Right kidney (tissue), 9 donors: Measurements from ENCODE around the gene AACS.
A peak's percentile ranks its signal among the peaks of the same experiment; 100 is the strongest.
"Not testable (repeated sequence)": the region's sequence is repeated elsewhere in the genome, so short reads cannot be mapped to it uniquely, and the experiment has no call there.

Experiments
- DNase-seq: peaks from one replicate; pipeline ENCODE4 v3.0.0-alpha.2; 2016
- long read RNA-seq, 8 donors: transcript quantifications; one replicate each; lab custom pipeline, GENCODE V29; 2026

AACS gene
- long read RNA-seq, donor 1, transcript AACS-201 (18 exons, 3,316 nt), result major isoform, 7 of 7 reads
- long read RNA-seq, donor 1, partial matches to known transcripts, result 0 of 7 reads
- long read RNA-seq, donor 1, other reads (novel, unspliced or antisense), result 0 of 7 reads
- long read RNA-seq, donor 2, transcript AACS-201 (18 exons, 3,316 nt), result major isoform, 6 of 6 reads
- long read RNA-seq, donor 2, partial matches to known transcripts, result 0 of 6 reads
- long read RNA-seq, donor 2, other reads (novel, unspliced or antisense), result 0 of 6 reads
- long read RNA-seq, donor 3, partial matches to known transcripts, result 0 of 1 reads
- long read RNA-seq, donor 3, other reads (novel, unspliced or antisense), result 0 of 1 reads
- long read RNA-seq, donor 4, partial matches to known transcripts, result 0 of 3 reads
- long read RNA-seq, donor 4, other reads (novel, unspliced or antisense), result 0 of 3 reads
- long read RNA-seq, donor 5, transcript AACS-201 (18 exons, 3,316 nt), result major isoform, 6 of 6 reads
- long read RNA-seq, donor 5, partial matches to known transcripts, result 0 of 6 reads
- long read RNA-seq, donor 5, other reads (novel, unspliced or antisense), result 0 of 6 reads
- long read RNA-seq, donor 6, partial matches to known transcripts, result 0 of 2 reads
- long read RNA-seq, donor 6, other reads (novel, unspliced or antisense), result 0 of 2 reads
- long read RNA-seq, donor 7, full-length matches to known transcripts, result 6 of 6 reads
- long read RNA-seq, donor 7, partial matches to known transcripts, result 0 of 6 reads
- long read RNA-seq, donor 7, other reads (novel, unspliced or antisense), result 0 of 6 reads
- long read RNA-seq, donor 8, partial matches to known transcripts, result 0 of 3 reads
- long read RNA-seq, donor 8, other reads (novel, unspliced or antisense), result 0 of 3 reads

- DNase-seq, result peak; percentile 92
Observed at GRCh38 chr12:125065021-125065918, at the start of gene AACS. TSS of gene AACS (plus strand) at chr12:125065435. CDS start at chr12:125065585, 150 bp downstream.

GRCh38 chr12:125015680-125016310, 49.4 kb upstream of the AACS start:
- DNase-seq, result no peak

- no peak for DNase-seq
Observed at GRCh38 chr12:125017801-125018200, 47.4 kb upstream of the AACS start.

GRCh38 chr12:125018356-125018755, 46.9 kb upstream of the AACS start:
- DNase-seq, result no peak

DNA sequence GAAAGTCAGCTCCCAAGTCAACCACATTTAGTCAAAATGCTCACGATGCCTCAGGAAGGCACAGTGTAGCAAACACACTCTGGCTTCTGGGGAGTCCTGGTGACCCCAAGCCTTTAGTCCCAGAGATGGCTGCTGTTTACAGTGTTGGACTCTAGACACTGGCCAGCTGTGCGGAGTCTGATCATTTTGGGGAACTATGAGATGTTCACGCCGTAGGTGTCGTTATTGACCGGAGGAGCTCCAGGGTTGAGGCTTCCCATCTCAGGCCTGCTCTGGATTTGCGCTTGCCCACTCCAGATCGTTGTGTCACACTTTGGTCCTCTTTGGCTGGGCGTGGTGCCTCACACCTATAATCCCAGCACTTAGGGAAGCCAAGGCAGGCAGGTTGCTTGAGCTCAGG, 44.1 kb upstream of the AACS start:
- no peak for DNase-seq

DNA sequence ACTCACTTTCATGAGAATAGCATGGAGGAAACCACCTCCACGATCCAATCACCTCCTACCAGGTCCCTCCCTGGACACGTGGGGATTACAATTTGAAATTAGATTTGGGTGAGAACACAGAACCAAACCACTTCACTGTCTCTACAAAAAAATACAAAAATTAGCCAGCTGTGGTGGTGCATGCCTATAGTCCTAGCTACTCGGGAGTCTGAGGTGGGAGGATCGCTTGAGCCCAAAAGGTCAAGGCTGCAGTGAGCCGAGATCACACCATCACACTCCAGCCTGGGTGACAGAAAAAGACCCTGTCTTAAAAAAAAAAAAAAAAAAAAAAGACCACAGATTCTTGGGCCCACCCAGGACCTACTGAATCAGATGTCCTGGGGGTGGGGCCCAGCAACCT, 43.5 kb upstream of the AACS start:
- no peak for DNase-seq

DNA sequence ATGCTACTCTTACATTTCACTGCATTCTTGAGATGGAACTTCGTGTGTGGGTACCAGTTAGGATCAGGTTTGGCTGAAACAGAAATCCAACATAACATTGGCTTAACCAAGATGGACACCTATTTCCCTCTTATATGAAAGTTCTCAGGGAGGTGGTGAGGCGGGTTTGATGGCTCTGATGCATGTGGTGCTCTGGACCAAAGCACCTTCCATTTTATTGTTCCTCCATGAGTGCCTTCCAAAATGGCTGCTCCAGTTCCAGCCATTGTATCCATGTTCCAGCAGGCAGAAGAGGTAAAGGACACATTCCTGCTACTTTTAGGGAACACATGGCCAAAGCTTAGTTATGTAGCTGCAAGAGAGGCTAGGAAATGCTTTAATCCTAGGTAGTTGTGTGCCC, 42.2 kb upstream of the AACS start:
- no peak for DNase-seq

DNA sequence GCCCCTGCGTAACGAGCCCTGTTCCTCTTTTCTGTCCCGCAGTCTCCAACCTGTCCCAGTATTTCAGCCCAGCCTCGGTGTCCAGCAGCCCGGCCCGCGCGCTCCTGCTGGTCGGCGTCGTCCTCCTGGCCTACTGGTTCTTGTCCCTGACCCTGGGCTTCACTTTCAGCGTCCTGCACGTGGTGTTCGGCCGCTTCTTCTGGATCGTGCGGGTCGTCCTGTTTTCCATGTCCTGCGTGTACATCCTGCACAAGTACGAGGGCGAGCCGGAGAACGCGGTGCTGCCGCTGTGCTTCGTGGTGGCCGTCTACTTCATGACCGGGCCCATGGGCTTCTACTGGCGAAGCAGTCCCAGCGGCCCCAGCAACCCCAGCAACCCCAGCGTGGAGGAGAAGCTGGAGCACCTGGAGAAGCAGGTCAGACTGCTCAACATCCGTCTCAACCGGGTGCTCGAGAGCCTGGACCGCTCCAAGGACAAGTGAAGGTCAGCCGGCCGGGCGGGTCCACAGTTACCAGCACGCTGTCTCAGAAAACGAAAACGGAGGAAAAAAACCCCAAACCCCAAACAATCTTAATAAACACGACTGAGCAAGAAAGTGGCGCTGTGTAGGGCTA, 40.2 kb upstream of the AACS start:
- DNase-seq, result no peak

DNA sequence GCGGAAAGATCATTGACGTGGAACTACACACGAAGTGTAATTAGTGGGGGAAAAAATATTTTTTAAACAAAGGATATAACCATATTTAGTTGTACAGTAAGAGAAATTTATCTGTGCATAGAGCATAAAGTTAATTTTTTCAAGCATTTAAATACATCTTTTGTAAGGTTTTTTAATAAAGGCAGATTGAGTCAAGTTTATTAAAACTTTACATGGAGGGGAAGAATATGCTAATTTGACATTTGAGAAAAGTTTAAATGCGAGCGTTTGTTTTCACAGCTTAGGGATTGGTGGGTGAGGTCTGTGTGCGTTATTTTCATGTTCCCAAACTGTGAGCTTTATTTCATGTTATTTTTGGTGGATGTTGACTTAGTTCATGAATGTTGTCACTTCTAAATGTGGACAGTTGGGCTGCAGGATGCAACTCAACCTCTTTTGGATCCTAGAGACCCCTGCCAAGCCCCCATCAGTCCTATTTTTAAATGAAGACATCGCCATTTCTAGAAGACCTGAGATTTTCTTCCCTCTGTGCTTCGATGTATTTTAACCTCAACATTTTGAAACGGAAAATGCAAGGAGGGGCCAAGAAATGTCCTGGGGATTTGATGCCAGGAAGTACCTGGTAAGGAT, 39.5 kb upstream of the AACS start:
- DNase-seq, result no peak

- DNase-seq, result no peak
Observed at GRCh38 chr12:125028106-125028505, 37.1 kb upstream of the AACS start.

DNA sequence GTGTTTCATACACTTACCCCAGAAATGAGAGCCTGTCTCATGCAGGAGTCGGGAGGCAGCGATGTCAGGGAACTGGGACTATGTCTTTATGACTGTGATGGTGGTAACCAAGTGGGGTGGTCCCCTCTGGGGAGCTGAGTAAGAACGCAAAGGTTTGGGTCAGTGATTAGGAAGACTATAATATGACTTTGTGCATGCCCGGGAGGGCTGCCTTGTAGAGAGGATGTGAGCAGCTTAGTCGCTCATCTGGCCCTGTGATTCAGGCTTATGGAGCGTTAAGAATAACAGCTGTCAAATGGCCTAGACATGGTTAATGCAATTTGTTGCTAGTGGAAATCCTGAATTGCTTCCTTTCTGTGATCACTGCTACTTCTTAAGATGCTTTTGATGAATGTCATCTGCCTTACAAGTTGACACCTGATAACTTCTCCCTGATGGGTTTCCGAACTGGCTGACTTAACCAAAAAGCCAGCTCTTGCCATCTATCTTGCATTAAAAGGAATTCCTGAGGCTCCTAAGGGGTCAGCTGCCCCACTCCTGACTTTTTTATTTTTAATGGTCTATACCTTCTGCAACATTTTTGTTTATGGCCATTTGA, 35.4 kb upstream of the AACS start:
- DNase-seq, result no peak

- DNase-seq, result not testable (repeated sequence)
Observed at GRCh38 chr12:125031471-125031870, 33.8 kb upstream of the AACS start.

- DNase-seq, result no peak
Observed at GRCh38 chr12:125032466-125033152, 32.6 kb upstream of the AACS start.

GRCh38 chr12:125033288-125033687, 31.9 kb upstream of the AACS start:
- DNase-seq, result no peak

DNA sequence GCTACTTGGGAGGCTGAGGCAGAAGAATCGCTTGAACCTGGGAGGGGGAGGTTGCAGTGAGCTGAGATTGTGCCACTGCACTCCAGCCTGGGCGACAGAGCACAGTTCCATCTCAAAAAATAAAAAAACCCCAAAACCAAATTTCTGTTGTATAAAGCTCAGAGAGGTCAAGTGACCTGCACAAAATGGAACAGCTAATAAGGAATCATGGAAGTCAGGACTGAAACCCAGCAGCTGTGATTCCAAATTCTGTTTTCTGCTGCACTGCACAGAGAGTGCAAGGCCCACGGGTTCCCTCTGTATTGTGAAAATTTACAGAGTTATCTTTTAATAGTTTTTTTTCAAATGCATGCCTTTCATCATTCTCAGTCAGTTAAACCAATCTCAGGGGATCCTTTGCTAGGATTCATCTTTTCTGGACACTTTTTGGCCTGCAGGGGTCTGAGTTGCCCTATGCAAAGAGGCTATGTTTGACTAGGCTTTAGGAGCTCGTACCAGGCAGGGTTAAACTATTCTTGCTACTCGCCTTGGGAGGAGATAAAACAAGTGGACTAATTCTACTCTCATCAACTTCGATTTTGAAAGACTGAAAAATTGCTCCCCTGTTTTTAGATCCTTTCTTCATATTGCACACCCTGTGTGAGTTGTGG, 26.1 kb upstream of the AACS start:
- no peak for DNase-seq

GRCh38 chr12:125049093-125049458, 16.2 kb upstream of the AACS start:
- DNase-seq, result no peak

- no peak for DNase-seq
Observed at GRCh38 chr12:125050446-125050845, 14.8 kb upstream of the AACS start.

DNA sequence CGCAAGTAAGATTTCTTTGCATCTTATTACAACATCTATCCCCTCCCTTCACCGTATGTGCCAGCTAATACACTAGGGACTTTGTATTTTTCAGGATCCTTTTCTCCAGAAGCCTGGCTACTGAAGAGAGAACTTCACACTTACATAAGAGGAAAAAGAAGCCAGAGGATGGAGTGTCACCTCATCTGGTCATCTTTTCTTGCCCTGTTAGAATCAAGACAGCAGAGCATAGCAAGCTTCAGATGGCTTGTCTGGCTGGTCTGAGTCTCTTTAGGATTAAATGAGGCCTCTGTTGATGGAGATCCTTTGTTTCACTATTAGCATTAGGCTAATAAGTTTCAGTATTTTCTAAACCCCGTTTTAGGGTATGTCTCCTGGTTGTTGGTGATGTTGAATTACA, 14.4 kb upstream of the AACS start:
- no peak for DNase-seq

DNA sequence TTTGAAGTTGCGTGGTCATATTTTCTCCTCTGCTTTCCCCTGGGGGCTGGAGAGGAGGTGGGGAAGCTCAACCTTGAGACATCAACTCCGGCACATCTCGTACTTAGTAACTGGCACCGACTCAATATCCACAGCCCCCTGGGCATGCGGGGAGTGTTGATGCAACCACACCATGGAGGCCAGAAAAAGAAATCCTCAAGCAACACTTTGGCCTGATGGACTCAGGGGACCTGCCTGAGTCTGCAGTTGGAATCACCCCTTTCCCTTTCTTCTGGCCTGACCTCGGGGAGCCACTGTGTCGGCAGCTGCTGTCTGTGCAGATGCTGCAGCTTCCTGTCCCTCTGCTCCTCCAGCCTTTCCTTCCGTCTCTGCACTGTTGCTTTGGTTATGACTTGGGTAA, 11.4 kb upstream of the AACS start:
- DNase-seq, result no peak
